Left ventricle myocardium inferior (tissue), 1 donor: ENCODE data around the gene ADAMTS16. TPM values are rescaled to one million over a fixed set of nuclear protein-coding genes. Genes with fewer than 3 reads are reported as not detected.

ENCODE experiments used
- DNase-seq: peaks from one replicate; pipeline ENCODE4 v3.0.0-alpha.2; 2020
- H3K27ac ChIP-seq: fragments of 200-600 bp; replicated peaks from 2 replicates; pipeline ENCODE4 v1.8.0; 2021
- H3K27me3 ChIP-seq: fragments of 200-600 bp; 2 replicates; pipeline ENCODE4 v1.8.0; 2021; ENCODE audit warnings: low read depth
- H3K36me3 ChIP-seq: fragments of 200-600 bp; 2 replicates; pipeline ENCODE4 v1.8.0; 2021
- H3K4me1 ChIP-seq: fragments of 200-600 bp; 2 replicates; pipeline ENCODE4 v1.8.0; 2021
- H3K4me3 ChIP-seq: fragments of 200-600 bp; 2 replicates; pipeline ENCODE4 v1.8.0; 2021; ENCODE audit warnings: mild to moderate bottlenecking, moderate library complexity
- H3K9me3 ChIP-seq: fragments of 200-600 bp; replicated peaks from 2 replicates; pipeline ENCODE4 v1.8.0; 2021
- intact Hi-C: fragments of 100-400 bp; cut with micrococcal nuclease; formaldehyde crosslinking; loops from one replicate; pipeline ENCODE4 v1.11.0; 2022
- total RNA-seq: library from RNA; stranded (reverse); fragmentation: NEBNext Ultra II Directional; extraction: Animal tissue kit (Norgen Biotek cat#: 25700); gene quantifications from one replicate; pipeline ENCODE4 v1.2.1, GENCODE V29; 2021
- TF ChIP-seq, protein P1 (sequence below): fragments of 200-600 bp; IDR thresholded peaks from 2 replicates; pipeline ENCODE4 v1.8.0; 2021; ENCODE audit warnings: antibody characterized with exemption, mild to moderate bottlenecking, borderline replicate concordance
- donor health status: DM: no; HTN: yes; CAD: no; lungs with severe emphysema.

The ADAMTS16 gene
- total RNA-seq, 1 donor from 2014 or later, result not detected

DNA sequence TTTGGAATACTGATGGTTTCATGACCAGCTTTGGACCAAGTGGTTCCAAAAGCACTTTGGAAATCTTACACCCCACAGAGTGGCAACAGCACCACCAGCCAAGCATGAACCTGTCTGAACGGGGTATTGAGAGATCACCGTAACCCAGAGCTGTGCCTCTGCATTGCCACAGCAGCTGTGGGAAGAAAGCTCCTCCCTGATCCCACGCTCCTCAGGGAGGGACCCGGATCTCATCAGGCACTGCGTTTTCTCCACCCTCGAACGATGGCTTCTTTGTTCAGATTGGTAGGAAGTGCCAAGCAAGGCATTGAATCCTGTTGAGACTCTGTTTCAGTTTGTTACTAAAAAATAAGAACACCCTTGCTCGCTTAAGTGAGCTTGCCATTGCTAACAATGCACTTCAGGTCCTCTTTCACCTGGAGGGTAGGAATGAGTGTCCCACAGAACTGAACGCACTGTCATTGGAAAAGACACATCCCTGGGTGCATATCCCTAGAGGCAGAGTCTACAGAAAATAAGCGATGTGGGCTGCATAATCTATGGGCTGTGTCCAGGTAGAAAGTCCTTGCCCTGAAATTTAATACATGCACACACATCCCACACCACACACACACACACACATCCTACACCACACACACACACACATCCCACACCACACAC lies 164.4 kb downstream of the ADAMTS16 start:
- intact Hi-C loops, result no loop called here
- TF ChIP-seq, protein P1, sequence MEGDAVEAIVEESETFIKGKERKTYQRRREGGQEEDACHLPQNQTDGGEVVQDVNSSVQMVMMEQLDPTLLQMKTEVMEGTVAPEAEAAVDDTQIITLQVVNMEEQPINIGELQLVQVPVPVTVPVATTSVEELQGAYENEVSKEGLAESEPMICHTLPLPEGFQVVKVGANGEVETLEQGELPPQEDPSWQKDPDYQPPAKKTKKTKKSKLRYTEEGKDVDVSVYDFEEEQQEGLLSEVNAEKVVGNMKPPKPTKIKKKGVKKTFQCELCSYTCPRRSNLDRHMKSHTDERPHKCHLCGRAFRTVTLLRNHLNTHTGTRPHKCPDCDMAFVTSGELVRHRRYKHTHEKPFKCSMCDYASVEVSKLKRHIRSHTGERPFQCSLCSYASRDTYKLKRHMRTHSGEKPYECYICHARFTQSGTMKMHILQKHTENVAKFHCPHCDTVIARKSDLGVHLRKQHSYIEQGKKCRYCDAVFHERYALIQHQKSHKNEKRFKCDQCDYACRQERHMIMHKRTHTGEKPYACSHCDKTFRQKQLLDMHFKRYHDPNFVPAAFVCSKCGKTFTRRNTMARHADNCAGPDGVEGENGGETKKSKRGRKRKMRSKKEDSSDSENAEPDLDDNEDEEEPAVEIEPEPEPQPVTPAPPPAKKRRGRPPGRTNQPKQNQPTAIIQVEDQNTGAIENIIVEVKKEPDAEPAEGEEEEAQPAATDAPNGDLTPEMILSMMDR, result no peak
- Histone ChIP-seq H3K36me3 (no peaks in the 10 kb centered on the region), H3K27ac (no peak overlapping the region), H3K9me3 (peaks cover 14% of the 10 kb centered on the region), H3K4me1 (no peaks in the 10 kb centered on the region), H3K27me3 (peaks cover 15% of the 10 kb centered on the region), H3K4me3 (no peak overlapping the region)
- DNase-seq, result no peak

DNA sequence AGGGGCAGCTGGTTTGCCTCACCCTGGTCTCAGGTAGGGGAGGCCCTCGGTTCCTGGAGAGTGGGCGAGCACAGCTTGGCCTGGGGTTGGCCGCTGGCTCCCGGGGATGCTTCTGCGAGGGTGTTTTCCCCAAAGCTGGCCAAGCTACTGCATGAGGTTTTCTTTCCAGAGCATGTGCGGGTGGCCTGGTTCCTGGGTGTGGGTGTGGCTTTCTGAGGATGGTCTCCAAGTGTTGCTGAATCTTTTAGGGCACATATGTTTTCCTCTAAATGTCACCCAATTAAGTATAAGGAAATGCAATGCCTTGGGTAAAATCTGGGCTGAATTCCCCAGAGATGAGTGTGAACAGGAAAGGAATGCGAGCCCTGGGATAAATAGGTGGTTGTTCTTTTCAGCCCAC lies 166.6 kb downstream of the ADAMTS16 start:
- Histone ChIP-seq H3K9me3 (peaks cover 13% of the 10 kb centered on the region), H3K27me3 (peaks cover 15% of the 10 kb centered on the region), H3K36me3 (no peaks in the 10 kb centered on the region), H3K4me3 (no peak overlapping the region), H3K27ac (no peak overlapping the region), H3K4me1 (no peaks in the 10 kb centered on the region)
- intact Hi-C loops, result no loop called here
- TF ChIP-seq, protein P1, result no peak
- DNase-seq, result no peak

DNA sequence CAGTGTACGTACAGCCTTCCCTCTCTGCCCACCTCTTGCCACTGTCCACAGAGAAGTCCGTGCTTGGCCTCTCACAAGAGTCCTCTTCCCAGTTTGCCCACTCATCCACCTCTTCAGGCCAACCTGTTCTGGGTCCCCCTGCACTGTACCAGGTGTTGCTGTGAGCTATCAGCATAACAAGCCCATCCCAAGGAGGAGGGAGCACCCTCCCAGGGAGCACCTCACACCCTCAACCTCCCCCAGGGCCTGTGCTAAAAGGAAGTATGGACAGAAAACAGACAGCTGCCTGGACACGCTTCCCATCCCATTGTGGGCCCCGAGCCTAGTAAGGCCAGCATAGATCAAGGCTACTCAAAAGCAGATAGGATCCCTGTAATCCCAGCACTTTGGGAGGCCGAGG lies 168.2 kb downstream of the ADAMTS16 start:
- H3K36me3 ChIP-seq, result no peaks in the 10 kb centered on the region
- peaks cover 15% of the 10 kb centered on the region for H3K27me3 ChIP-seq
- DNase-seq, result no peak
- TF ChIP-seq, protein P1, result no peak
- H3K27ac ChIP-seq, result no peak overlapping the region
- no peaks in the 10 kb centered on the region for H3K4me1 ChIP-seq
- H3K9me3 ChIP-seq, result no peaks in the 10 kb centered on the region
- H3K4me3 ChIP-seq, result no peak overlapping the region
- intact Hi-C loops, result no loop called here

DNA sequence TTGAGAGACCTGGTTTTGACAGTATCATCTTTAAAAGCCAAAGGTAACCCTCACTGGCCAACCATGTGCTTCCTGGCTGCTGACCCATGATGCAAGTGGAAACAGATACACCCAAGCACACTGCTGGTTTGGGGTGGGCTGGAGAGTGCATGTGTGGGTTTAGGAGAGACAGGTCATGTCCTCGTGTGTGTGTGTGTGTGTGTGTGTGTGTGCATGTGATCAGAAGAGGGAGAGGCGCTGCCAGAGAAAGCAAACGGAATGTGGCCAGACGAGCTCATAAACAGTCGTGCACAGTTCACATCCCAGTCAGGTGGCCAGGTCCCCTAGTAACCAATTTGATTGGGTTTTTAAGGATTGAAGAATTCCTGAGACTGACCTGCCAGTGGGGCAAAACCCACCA lies 169.5 kb downstream of the ADAMTS16 start:
- Histone ChIP-seq H3K27ac (no peak overlapping the region), H3K4me1 (no peaks in the 10 kb centered on the region), H3K36me3 (no peaks in the 10 kb centered on the region), H3K9me3 (no peaks in the 10 kb centered on the region), H3K27me3 (peaks cover 15% of the 10 kb centered on the region), H3K4me3 (no peak overlapping the region)
- no peak for DNase-seq
- TF ChIP-seq, protein P1, result no peak
- intact Hi-C loops, result no loop called here

DNA sequence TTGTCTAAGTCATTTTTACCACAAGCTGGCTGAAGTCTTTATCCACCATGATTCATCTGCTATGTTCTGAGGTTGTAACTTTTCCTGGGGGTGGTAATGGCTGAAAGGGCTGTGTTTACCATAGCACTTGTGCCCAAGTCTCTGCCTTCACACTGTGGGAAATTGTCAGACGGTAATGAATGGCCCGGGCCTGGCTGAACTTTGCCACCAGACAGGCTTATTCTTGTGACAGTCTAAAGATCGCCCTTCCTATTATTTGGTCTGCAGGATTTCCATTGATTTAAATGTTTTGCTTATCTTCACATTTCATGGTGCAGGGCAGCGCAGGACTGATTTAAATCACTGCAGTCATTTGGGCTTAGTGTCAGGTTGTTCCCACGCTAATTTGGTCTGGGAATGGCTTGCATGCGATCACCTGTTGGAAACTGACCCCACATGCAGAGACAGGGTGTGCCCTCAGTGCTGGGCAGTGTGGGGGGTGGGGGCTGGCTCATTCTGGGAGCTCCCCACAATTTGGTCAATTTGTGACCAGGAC lies 173.0 kb downstream of the ADAMTS16 start:
- Histone ChIP-seq H3K4me1 (no peaks in the 10 kb centered on the region), H3K4me3 (no peak overlapping the region), H3K9me3 (no peaks in the 10 kb centered on the region), H3K27ac (no peak overlapping the region), H3K27me3 (no peaks in the 10 kb centered on the region), H3K36me3 (no peaks in the 10 kb centered on the region)
- DNase-seq, result no peak
- TF ChIP-seq, protein P1, result no peak
- intact Hi-C loops, result no loop called here
